ENCODE results near the gene RHEB. TPM values are rescaled to one million over a fixed set of nuclear protein-coding genes. Genes with fewer than 3 reads are reported as not detected.
"Not testable (repeated sequence)": the region's sequence is repeated elsewhere in the genome, so short reads cannot be mapped to it uniquely, and the experiment has no call there.

Gene RHEB
- polyA plus RNA-seq, 1 experiment: 154 TPM

GRCh38 chr7:151520419-151521261 is 945 bp upstream of the RHEB start:
- Histone ChIP-seq H3K4me3 (ENCODE audit: low read depth, low read length) (peak overlapping the region; percentile 64), H3K9me3 (ENCODE audit: control insufficient read depth, insufficient read depth, low read length) (no peaks in the 10 kb centered on the region), H3K27ac (ENCODE audit: low read depth, low read length) (peak overlapping the region; percentile 85), H3K27me3 (ENCODE audit: control insufficient read depth, insufficient read depth, low read length) (no peaks in the 10 kb centered on the region)
- no peak for TF ChIP-seq CTCF (IDR thresholded peaks at IDR 0.05; ENCODE audit: low read depth, low read length)
- ChIA-PET POLR2A (interaction anchor here (0.8 to 1.9 kb wide), 10 partner anchors 12 to 293 kb away, joined by 3 to 11 read pairs (median 3); partner anchors contain the start of gene ABCF2), CTCF (interaction anchor here (0.6 to 1.2 kb wide), 5 partner anchors 13 to 238 kb away, joined by 3 to 4 read pairs (median 3); no protein-coding TSS in a partner anchor)
- DNase-seq (ENCODE audit: low read depth, low spot score): no peak

- H3K4me3 ChIP-seq (ENCODE audit: low read depth, low read length): peak overlapping the region; percentile 85
- H3K9me3 ChIP-seq (ENCODE audit: control insufficient read depth, insufficient read depth, low read length); H3K27me3 ChIP-seq (ENCODE audit: control insufficient read depth, insufficient read depth, low read length); DNase-seq (ENCODE audit: low read depth, low spot score): not testable (repeated sequence)
- POLR2A ChIA-PET: interaction anchor here (0.6 to 1.9 kb wide), 10 partner anchors 11 to 238 kb away, joined by 3 to 11 read pairs (median 3); no protein-coding TSS in a partner anchor
- CTCF ChIA-PET: interaction anchor here (0.7 to 1.1 kb wide), 3 partner anchors 69 to 239 kb away, joined by 3 to 4 read pairs (median 3); no protein-coding TSS in a partner anchor
- H3K27ac ChIP-seq (ENCODE audit: low read depth, low read length): peak overlapping the region; percentile 84
Measured at GRCh38 chr7:151518947-151519764, 539 bp downstream of the RHEB start.

DNA sequence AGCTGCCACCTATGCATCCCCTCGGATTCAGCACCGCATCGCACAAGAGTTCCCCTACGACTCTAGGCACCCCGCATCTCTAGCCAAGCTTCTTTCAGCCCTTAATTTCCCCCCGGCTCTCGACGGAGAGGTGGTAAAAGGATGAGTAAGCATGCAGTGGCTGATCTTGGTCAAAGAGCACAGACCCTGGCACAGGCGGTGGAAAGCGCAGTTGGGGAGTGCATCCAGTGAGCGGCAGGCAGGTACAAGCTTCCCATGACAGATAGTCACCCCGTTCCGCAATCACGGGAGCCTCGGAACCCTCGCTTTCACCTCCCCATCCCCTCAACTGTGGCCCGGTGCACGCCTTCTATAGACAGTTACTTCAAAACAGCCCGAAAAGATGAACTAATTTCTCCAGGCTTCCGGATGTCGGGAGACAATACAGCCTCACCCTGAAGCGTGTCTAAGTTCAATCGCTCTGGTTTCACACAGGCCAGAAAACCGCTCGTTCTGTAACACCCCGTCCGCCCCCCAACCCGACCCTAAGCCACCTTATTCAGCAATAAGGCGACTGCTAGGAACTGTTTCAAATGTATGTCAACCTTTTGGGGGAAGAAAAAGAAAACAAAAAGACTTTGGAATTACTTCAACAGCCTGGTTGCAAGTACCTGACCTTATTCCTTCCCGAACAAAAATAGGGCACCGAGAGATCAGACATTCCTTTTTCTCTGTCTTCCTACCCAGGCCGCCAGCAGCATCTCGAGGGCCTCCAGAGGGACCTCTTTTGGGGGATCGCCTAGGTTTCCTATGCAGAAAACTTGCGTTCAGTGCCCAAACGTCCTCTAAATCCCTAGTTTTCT is 1.4 kb downstream of the RHEB start:
- peak overlapping the region; percentile 74 for H3K27ac ChIP-seq (ENCODE audit: low read depth, low read length)
- DNase-seq (ENCODE audit: low read depth, low spot score): no peak
- H3K4me3 ChIP-seq (ENCODE audit: low read depth, low read length): peak overlapping the region; percentile 85
- no peaks in the 10 kb centered on the region for H3K9me3 ChIP-seq (ENCODE audit: control insufficient read depth, insufficient read depth, low read length)
- ChIA-PET CTCF (interaction anchor here (0.9 to 1.4 kb wide), 3 partner anchors 9 to 240 kb away, joined by 3 to 4 read pairs (median 3); no protein-coding TSS in a partner anchor), POLR2A (interaction anchor here (0.7 to 1.9 kb wide), 4 partner anchors 58 to 152 kb away, joined by 3 to 9 read pairs (median 4); no protein-coding TSS in a partner anchor)
- no peaks in the 10 kb centered on the region for H3K27me3 ChIP-seq (ENCODE audit: control insufficient read depth, insufficient read depth, low read length)
- TF ChIP-seq CTCF (IDR thresholded peaks at IDR 0.05; ENCODE audit: low read depth, low read length): no peak

DNA sequence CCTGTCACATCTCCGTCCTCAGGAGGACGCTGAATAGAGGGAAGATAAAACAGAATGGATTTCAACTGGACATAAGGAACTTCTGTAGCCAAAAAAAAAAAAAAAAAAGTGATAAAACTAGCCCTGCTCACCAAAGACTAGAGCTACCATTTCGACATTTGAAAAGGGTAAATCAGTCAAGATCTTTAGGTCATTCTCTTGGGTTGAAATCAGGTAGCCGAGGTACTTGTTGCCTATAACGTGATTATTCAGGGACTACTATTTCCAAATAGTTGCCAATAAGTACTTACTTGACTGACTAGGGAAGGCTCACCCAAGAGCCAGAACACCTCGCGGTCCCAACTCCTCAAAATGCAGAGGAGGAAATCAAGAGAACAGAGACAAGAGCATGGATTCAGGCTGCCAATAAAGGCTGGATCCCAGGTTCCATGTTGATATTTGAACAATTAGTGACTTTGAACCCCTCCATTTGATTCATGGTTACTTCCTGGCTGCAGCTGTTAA is 2.0 kb downstream of the RHEB start:
- POLR2A ChIA-PET: interaction anchor here (0.7 to 1.0 kb wide), 2 partner anchors 58 to 142 kb away, joined by 3 read pairs; no protein-coding TSS in a partner anchor
- Histone ChIP-seq H3K9me3 (ENCODE audit: control insufficient read depth, insufficient read depth, low read length) (no peaks in the 10 kb centered on the region), H3K27me3 (ENCODE audit: control insufficient read depth, insufficient read depth, low read length) (no peaks in the 10 kb centered on the region), H3K4me3 (ENCODE audit: low read depth, low read length) (peak overlapping the region; percentile 85), H3K27ac (ENCODE audit: low read depth, low read length) (peak overlapping the region; percentile 74)
- DNase-seq (ENCODE audit: low read depth, low spot score): no peak
- CTCF ChIA-PET: interaction anchor here (0.9 to 1.4 kb wide), 4 partner anchors 8 to 241 kb away, joined by 3 to 4 read pairs (median 3); no protein-coding TSS in a partner anchor
- TF ChIP-seq CTCF (IDR thresholded peaks at IDR 0.05; ENCODE audit: low read depth, low read length): no peak

Measured in AG04450 (cell line).